GM18873 (cell line): ENCODE measurements around the gene PABPN1L.

Source experiments
- ATAC-seq: cut with Tn5 transposase; IDR thresholded peaks from one replicate; pipeline ENCODE4 v1.9.1; 2021; ENCODE audit warnings: mild to moderate bottlenecking, moderate library complexity, moderate number of reproducible peaks; ENCODE audit not compliant: unreplicated experiment, low FRiP score

Gene PABPN1L

DNA sequence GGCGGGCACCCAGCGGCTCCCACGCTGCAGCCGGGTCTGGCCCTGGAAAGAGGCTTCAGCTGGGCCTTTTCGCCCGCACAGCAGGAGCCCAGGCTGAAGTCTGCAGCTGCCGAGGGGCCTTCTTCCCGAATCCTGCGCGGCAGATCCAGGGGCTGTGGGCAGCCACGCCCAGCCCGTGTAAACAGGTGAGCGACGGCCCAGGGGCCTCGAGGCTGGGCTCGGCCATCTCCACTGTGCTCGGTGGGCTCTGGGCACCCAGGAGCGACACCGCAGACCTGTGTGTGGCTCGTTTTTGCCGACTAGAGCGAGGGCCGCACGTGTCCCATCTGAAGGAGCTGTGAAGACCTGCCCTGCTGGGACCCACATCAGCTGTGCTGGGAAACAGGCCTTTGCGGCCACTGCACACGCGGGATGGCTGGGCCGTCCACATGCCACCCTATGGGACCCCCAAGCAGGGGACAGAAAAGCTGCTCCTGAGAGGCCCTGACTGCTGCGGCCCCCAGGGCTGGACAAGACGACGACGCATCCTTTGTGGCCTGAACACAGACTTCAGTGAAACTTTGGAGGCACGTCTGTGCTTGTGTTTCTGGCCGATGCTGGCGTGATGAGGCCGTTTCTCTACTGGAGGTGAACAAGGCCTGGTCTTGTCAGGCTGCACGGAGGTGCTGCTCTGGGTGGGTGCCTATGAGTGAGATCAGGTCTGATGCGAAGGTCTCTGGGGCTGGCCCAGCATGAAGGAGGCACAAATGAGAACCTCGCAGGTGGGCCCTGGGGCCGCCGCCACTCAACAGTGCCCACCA, 49.5 kb downstream of the PABPN1L start:
- no peak for ATAC-seq

DNA sequence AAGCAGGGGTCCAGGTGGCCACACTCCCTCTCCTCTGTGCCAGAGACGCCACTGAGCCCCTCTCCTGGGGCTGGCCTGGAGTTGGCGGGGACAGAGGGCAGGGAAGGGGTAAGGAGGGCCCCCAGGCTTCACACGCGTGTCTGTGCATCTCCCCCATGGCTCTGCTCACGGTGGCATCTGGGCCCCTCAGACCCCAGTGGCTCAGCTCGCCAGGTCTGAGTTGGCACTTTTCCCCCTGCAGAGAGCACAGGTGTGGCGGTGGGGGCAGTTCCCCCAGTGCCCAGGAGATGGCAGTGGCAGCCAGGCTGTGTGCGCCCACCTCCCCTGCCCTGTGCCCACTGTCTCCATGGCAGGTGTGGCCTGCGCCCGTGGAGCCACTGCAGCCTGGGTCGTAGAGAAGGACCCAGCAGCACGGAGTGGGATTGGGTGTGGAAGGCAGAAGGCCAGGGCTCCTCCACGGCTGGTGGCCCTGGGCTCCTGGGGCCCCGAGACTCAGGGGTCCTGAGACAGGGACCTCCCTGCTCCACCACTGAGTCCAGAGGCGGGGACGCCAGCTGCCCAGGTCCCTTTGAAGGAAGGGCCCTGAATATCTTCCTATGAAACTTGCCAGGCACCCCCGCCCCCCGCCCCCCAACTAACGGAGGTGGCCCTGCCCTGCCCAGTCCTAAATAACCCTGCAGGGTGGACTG, 50.4 kb downstream of the PABPN1L start:
- no peak for ATAC-seq

DNA sequence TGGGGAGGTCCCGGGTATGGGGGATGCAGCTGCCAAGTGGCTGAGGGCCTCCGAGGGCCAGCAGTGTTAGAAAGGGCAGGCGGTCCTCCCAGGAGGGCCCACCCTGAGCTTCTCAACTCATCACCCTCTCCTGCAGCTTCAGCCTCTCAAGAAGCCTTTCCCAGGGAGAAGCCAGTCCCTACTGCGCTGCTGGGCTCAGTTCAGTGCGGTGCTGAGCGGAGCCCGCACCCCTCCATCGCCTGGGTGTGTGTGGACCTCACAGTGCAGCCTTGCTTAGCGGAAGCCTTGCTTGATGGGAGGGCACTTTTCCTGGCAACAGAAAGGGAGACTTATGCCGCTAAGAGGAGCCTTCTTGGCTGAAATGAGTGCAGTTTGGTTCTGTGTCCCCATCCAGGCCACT, 51.2 kb downstream of the PABPN1L start:
- no peak for ATAC-seq

DNA sequence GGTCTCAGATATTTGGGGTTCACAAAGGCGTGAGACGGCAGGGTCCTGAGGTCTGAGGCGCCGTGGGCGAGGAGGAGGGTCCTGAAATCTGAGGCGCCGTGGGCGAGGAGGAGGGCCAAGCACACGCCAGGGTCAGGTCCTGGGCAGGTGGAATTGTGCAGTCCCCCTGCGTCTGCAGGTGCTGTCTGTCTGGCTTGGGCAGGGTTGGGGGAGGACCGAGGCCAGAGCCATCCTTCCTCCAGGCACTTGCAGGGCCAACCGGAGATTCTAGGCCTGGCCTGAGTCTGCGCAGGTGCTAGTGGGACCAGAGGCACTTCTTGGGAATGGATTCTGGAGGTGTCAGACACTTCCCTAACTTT, 52.3 kb downstream of the PABPN1L start:
- no peak for ATAC-seq
